GM12864 (cell line): Measurements from ENCODE around the gene LAMC1.

ENCODE experiments used
- DNase-seq: peaks from one replicate; pipeline ENCODE4 v3.0.0-alpha.2; 2011; ENCODE audit warnings: low read depth
- H3K4me3 ChIP-seq: 2 replicates; pipeline ENCODE4 v1.5.1; 2011; ENCODE audit warnings: mild to moderate bottlenecking, low read depth, low read length, control low read depth
- TF ChIP-seq, protein P1 (sequence below): IDR thresholded peaks from 2 replicates; pipeline ENCODE4 v1.5.1; 2011; ENCODE audit warnings: low read depth, mild to moderate bottlenecking, moderate library complexity, low read length, control low read depth, inconsistent platforms; ENCODE audit errors: missing control alignments

Gene LAMC1

DNA sequence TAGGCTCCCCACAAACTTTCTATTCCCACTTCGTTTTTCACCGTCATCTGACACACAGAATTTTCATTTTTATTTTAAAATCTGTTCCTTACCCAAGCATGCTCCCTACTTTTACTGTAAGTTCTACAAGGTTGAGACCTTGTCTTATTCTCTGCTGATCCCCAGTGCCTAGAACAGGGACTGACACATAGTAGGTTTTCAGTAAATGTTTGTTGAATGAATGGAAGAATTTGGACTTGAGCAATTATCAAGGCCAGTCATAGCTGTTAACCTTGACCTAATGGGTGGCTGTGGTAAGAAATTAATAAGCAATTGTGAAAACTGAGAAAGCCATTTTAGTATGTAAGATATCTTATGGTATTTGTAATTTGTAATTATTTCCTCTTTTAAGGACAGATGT, 71.1 kb downstream of the LAMC1 start:
- no peak overlapping the region for H3K4me3 ChIP-seq
- TF ChIP-seq, protein P1, sequence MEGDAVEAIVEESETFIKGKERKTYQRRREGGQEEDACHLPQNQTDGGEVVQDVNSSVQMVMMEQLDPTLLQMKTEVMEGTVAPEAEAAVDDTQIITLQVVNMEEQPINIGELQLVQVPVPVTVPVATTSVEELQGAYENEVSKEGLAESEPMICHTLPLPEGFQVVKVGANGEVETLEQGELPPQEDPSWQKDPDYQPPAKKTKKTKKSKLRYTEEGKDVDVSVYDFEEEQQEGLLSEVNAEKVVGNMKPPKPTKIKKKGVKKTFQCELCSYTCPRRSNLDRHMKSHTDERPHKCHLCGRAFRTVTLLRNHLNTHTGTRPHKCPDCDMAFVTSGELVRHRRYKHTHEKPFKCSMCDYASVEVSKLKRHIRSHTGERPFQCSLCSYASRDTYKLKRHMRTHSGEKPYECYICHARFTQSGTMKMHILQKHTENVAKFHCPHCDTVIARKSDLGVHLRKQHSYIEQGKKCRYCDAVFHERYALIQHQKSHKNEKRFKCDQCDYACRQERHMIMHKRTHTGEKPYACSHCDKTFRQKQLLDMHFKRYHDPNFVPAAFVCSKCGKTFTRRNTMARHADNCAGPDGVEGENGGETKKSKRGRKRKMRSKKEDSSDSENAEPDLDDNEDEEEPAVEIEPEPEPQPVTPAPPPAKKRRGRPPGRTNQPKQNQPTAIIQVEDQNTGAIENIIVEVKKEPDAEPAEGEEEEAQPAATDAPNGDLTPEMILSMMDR: no peak
- no peak for DNase-seq

DNA sequence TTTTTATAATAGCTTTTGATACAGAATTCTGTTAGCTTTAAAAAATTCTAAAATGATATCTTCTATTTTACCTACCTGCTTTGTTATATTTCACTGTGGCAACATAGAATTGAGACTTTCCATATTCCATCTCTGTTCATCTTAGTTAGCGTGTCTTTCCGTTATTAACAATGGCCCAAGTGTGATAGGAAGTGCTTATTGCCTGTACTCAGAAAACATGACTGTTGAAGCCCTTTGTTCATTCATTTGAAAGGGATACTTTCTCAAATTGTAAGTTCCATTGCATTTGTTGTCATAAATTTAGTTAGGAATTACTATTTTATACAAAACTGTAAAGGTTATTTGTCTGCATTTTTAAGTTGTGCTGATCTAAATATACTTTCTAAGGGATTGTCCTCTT, 73.1 kb downstream of the LAMC1 start:
- TF ChIP-seq, protein P1: no peak
- no peak for DNase-seq
- no peak overlapping the region for H3K4me3 ChIP-seq

DNA sequence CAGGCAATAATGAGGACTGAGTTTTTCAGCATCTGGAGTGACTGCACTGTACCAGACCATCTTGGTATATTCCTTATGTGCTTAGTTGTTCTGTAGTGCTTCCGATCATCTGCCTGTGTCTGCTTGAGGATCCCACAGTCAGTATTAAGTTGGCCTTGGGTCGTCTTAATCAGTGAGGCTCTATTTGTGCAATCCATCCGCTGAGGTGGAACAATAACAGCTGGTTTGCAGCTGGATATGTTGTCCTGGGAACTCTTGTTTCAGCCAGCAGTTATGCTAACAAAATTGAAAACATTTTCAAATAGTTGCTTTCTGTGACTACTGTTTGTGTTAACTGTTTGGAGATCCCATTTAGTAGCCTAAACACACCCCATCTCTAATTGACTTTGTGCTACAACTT, 73.7 kb downstream of the LAMC1 start:
- TF ChIP-seq, protein P1: no peak
- DNase-seq: no peak
- no peak overlapping the region for H3K4me3 ChIP-seq

DNA sequence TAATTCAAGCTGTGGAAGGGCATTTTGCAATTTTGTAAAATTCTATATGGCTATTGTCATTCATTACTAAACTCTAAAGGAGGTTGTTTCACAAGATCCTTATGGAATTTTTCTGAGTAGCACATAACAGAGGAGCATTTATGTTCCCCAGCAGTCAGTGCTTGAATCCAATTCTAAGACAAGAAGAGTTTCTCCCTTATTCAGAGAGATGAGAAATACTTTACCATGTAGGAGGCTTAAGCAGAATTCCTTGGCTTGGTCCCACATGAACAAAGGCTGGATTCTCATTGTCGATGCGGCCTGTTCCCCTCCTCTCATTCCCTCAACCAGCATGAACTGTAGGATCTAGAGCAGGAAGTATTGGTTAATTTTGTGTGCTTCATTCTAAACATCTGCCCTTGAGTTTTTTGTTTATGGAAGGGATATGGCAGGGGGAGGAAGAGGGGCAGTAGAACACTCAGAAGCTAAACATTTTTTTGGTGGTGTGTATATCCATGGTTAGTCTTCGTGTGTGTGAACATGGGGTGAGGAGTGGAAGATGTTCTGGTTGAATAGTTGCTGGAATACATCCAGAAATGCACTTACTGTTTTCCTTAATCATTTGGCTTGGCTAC, 74.3 kb downstream of the LAMC1 start:
- TF ChIP-seq, protein P1: no peak
- DNase-seq: no peak
- H3K4me3 ChIP-seq: no peak overlapping the region

DNA sequence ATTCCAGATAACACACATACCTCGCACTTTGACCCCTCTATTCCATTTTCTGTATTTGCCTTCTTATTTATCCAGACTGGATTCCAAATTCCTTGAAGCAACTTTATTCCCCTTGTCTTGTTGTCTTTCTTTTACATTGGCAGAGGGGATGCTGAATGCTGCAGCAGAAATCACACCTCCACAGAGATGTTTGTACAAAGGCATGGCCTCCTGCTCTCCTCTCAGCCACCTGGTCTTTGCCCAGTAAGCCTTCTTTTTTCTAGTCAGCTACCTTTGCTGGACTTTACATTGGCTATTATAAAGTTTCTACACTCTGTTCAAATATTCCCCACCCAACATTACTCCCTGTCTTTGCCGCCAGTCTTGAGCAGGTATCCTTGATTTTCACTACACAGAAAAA, 75.1 kb downstream of the LAMC1 start:
- no peak for DNase-seq
- no peak overlapping the region for H3K4me3 ChIP-seq
- TF ChIP-seq, protein P1: no peak

DNA sequence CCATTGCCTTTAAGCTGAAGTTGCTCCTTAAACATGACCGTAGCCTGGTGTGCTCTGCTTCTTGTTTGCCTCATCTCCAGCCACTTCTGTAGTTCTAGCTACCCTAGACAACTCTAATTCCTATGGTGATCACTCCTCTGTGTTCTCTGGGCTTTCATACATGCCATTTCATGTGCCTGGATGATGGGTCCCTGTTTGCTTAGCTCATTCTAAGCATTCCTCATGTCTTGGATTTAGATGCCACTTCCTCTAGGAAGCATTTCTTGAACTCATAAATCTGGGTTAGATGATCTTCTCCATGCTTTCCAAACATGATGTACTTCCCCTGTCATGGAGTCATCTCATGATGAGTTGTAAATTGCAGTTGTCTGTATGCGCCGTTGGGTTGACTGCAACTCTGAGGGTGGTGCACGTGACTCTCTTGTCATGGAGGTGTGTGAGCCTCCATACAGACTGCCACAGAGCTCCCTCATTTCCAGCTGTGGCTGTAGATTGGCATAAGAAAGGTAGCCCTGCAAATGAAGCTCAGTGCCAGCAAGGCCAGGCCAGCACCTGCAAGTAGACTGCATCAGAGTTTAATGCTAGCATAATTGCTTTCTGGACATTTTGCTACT, 77.2 kb downstream of the LAMC1 start:
- no peak for DNase-seq
- H3K4me3 ChIP-seq: no peak overlapping the region
- TF ChIP-seq, protein P1: no peak

DNA sequence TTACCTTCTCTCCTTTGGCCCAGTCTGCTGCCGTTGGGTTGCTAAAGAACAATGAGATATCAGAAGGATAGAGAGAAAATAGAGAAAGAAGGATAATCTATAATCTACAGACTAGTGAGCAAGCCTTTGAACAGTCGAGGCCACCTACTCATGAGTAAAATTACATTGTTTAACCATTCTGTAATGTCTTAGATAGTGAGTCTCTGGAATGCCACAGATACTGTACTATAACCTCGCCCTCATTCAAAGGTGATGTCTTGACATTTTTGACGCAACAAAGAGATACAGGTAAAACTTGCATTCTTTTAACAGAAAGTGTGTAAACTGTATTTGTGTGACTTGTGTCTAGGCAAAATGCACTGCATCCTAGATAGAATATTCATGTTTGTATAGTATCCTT, 77.9 kb downstream of the LAMC1 start:
- no peak for DNase-seq
- TF ChIP-seq, protein P1: no peak
- H3K4me3 ChIP-seq: no peak overlapping the region
